CD14-positive monocyte (primary cell): ENCODE results near the gene KRT7. TPM values are rescaled to one million over a fixed set of nuclear protein-coding genes. Genes with fewer than 3 reads are reported as not detected.
A peak's percentile ranks its signal among the peaks of the same experiment; 100 is the strongest.

Source experiments
- DNase-seq, 3 donors: peaks; one replicate each; pipeline ENCODE4 v3.0.0-alpha.2; 2011 to 2022
- H2AFZ ChIP-seq: 2 replicates; pipeline ENCODE4 v1.6.0; 2012; ENCODE audit warnings: mild to moderate bottlenecking, low read depth, low read length, inconsistent platforms; ENCODE audit not compliant: insufficient read depth, poor library complexity, severe bottlenecking
- H3K27ac ChIP-seq, 2 donors: 1 replicate in 1 of 2; 2 replicates in 1 of 2; pipeline ENCODE4 v1.5.1; 2012 to 2013; ENCODE audit warnings: low read length in 2 of 2, control low read depth in 1 of 2, inconsistent platforms in 1 of 2, low read depth in 1 of 2, mild to moderate bottlenecking in 1 of 2
- H3K27me3 ChIP-seq, 2 donors: one replicate each; pipeline versions ENCODE4 v1.6.0 to v1.6.1; 2011 to 2013; ENCODE audit warnings: low read length in 2 of 2; ENCODE audit not compliant: control insufficient read depth in 2 of 2, insufficient read depth in 2 of 2
- H3K36me3 ChIP-seq, 2 donors: replicated peaks in 1 of 2; 1 replicate in 1 of 2; 2 replicates in 1 of 2; pipeline versions ENCODE4 v1.5.1 to v1.6.1; 2012 to 2013; ENCODE audit warnings: low read length in 2 of 2, control low read depth in 1 of 2, inconsistent platforms in 1 of 2, mild to moderate bottlenecking in 1 of 2; ENCODE audit not compliant: insufficient read depth in 2 of 2, control insufficient read depth in 1 of 2
- H3K4me1 ChIP-seq, 2 donors: 1 replicate in 1 of 2; 2 replicates in 1 of 2; pipeline versions ENCODE4 v1.5.1 to v1.6.1; 2012 to 2013; ENCODE audit warnings: low read length in 2 of 2, control low read depth in 1 of 2, inconsistent platforms in 1 of 2, mild to moderate bottlenecking in 1 of 2, moderate library complexity in 1 of 2; ENCODE audit not compliant: insufficient read depth in 2 of 2, control insufficient read depth in 1 of 2
- H3K4me2 ChIP-seq: replicated peaks from 2 replicates; pipeline ENCODE3; 2012; ENCODE audit warnings: low read length, moderate library complexity, mild to moderate bottlenecking; ENCODE audit not compliant: poor library complexity, severe bottlenecking; ENCODE audit errors: extremely low read depth
- H3K4me3 ChIP-seq, 3 experiments: fragments of 200-600 bp in 1 of 3; sonication (generic) in 1 of 3; replicated peaks in 1 of 3; 1 replicate in 2 of 3; 2 replicates in 1 of 3; pipeline ENCODE4 v1.5.1; 2011 to 2013; ENCODE audit warnings: low read length in 3 of 3, mild to moderate bottlenecking in 3 of 3, control low read depth in 2 of 3, low read depth in 2 of 3, inconsistent platforms in 1 of 3, moderate library complexity in 1 of 3
- H3K79me2 ChIP-seq: 2 replicates; pipeline ENCODE4 v1.6.0; 2012; ENCODE audit warnings: mild to moderate bottlenecking, control low read depth, inconsistent platforms, low read length, moderate library complexity; ENCODE audit not compliant: insufficient read depth
- H3K9ac ChIP-seq: 2 replicates; pipeline ENCODE4 v1.6.0; 2017; ENCODE audit warnings: low read length, mild to moderate bottlenecking; ENCODE audit not compliant: insufficient read depth, poor library complexity, severe bottlenecking
- H3K9me3 ChIP-seq, 2 donors: replicated peaks in 1 of 2; 1 replicate in 1 of 2; 2 replicates in 1 of 2; pipeline versions ENCODE4 v1.5.1 to v1.6.1; 2012 to 2013; ENCODE audit warnings: low read length in 2 of 2, control low read depth in 1 of 2; ENCODE audit not compliant: control insufficient read depth in 1 of 2, insufficient read depth in 1 of 2
- H4K20me1 ChIP-seq: 2 replicates; pipeline ENCODE4 v1.6.0; 2012; ENCODE audit warnings: mild to moderate bottlenecking, low read length, control low read depth, moderate library complexity; ENCODE audit not compliant: insufficient read depth
- H3K27ac Mint-ChIP-seq, 7 donors: one replicate each; pipeline ENCODE4 v1.8.0; 2020; ENCODE audit warnings: mild to moderate bottlenecking in 7 of 7, mixed read lengths in 7 of 7, moderate library complexity in 6 of 7, inconsistent platforms in 2 of 7
- H3K27me3 Mint-ChIP-seq, 3 donors: one replicate each; pipeline ENCODE4 v1.8.0; 2021 to 2022; ENCODE audit warnings: low read depth in 3 of 3, mild to moderate bottlenecking in 3 of 3, mixed read lengths in 3 of 3, moderate library complexity in 3 of 3, inconsistent platforms in 1 of 3
- H3K36me3 Mint-ChIP-seq, 2 donors: one replicate each; pipeline ENCODE4 v1.8.0; 2020; ENCODE audit warnings: mixed read lengths in 2 of 2, inconsistent platforms in 1 of 2, mild to moderate bottlenecking in 1 of 2
- H3K4me1 Mint-ChIP-seq: one replicate; pipeline ENCODE4 v1.8.0; 2020; ENCODE audit warnings: mild to moderate bottlenecking, mixed read lengths
- H3K4me3 Mint-ChIP-seq, 2 donors: one replicate each; pipeline ENCODE4 v1.8.0; 2020; ENCODE audit warnings: mild to moderate bottlenecking in 2 of 2, mixed read lengths in 2 of 2, moderate library complexity in 1 of 2
- H3K9me3 Mint-ChIP-seq, 7 donors: one replicate each; pipeline ENCODE4 v1.8.0; 2020 to 2022; ENCODE audit warnings: mixed read lengths in 7 of 7, mild to moderate bottlenecking in 6 of 7, moderate library complexity in 6 of 7, inconsistent platforms in 2 of 7
- CTCF ChIP-seq: fragments of 200-600 bp; IDR thresholded peaks from one replicate; pipeline ENCODE4 v1.8.0; 2022; ENCODE audit warnings: antibody characterized with exemption, mild to moderate bottlenecking
- WGBS: methylation state at CpG from one replicate; pipeline ENCODE4 v1.1.5; 2013; ENCODE audit warnings: missing lambda C conversion rate; ENCODE audit not compliant: insufficient coverage; 5-methylcytosine and 5-hydroxymethylcytosine counted together
- intact Hi-C, 2 donors: fragments of 100-400 bp; cut with micrococcal nuclease; formaldehyde crosslinking; loops; one replicate each; pipeline versions ENCODE4 v1.15.0 to v1.15.1; 2023
- polyA plus RNA-seq, 3 donors: library from polyadenylated mRNA; depleted of rRNA in 1 of 3; unstranded in 2 of 3; stranded (reverse) in 1 of 3; fragments of 300-500 nt in 2 of 3; fragments of >200 nt in 1 of 3; fragmentation: Illumina TruSeq in 2 of 3; gene quantifications; 1 replicate in 2 of 3; 2 replicates in 1 of 3; pipeline ENCODE4 v1.2.3, GENCODE V29; 2012 to 2021

The KRT7 gene
- polyA plus RNA-seq, 3 donors, result 1.3 to 2.7 TPM; not detected in 1

- 95% methylated on average over 11 of the region's 13 CpGs for WGBS
- Histone ChIP-seq H3K27ac (peak overlapping the region; percentile 98 to 100), H2AFZ (no peak overlapping the region), H3K36me3 (no peaks in the 10 kb centered on the region), H3K79me2 (no peaks in the 10 kb centered on the region), H3K4me2 (no peak overlapping the region), H3K4me3 (peak overlapping the region in 1 of 3 experiments; percentile 10), H3K4me1 (peaks cover 99 to 100% of the 10 kb centered on the region in 2 donors), H3K9me3 (no peaks in the 10 kb centered on the region), H3K27me3 (no peaks in the 10 kb centered on the region), H3K9ac (peak overlapping the region; percentile 12), H4K20me1 (no peaks in the 10 kb centered on the region)
- DNase-seq, result no peak
- intact Hi-C loops, result no loop called here
- H3K27me3 Mint-ChIP-seq, result no peaks in the 10 kb centered on the region
- H3K4me3 Mint-ChIP-seq, result no peak overlapping the region
- H3K9me3 Mint-ChIP-seq, result peaks cover 0 to 2% (median 0%) of the 10 kb centered on the region in 7 donors
- H3K36me3 Mint-ChIP-seq, result peaks cover 2 to 3% of the 10 kb centered on the region in 2 donors
- peak overlapping the region; percentile 97 to 100 (median 99) for H3K27ac Mint-ChIP-seq
- peaks cover 99% of the 10 kb centered on the region for H3K4me1 Mint-ChIP-seq
- no peak for TF ChIP-seq CTCF
These were observed 32.8 kb upstream of the KRT7 start for GRCh38 chr12:52200086-52200780.

- no peak overlapping the region for H3K4me2 ChIP-seq
- 75% methylated on average over 11 of the region's 15 CpGs for WGBS
- no peaks in the 10 kb centered on the region for H3K79me2 ChIP-seq
- no peaks in the 10 kb centered on the region for H3K9me3 ChIP-seq
- H3K27me3 ChIP-seq, result no peaks in the 10 kb centered on the region
- peak overlapping the region; percentile 98 to 100 for H3K27ac ChIP-seq
- peaks cover 0 to 2% (median 0%) of the 10 kb centered on the region in 7 donors for H3K9me3 Mint-ChIP-seq
- no peak overlapping the region for H3K4me3 ChIP-seq
- peaks cover 99% of the 10 kb centered on the region for H3K4me1 Mint-ChIP-seq
- H4K20me1 ChIP-seq, result no peaks in the 10 kb centered on the region
- TF ChIP-seq CTCF, result no peak
- H3K4me3 Mint-ChIP-seq, result no peak overlapping the region
- H3K27ac Mint-ChIP-seq, result peak overlapping the region; percentile 62 to 100 (median 99)
- peaks cover 98 to 99% of the 10 kb centered on the region in 2 donors for H3K4me1 ChIP-seq
- peaks cover 3% of the 10 kb centered on the region in 2 donors for H3K36me3 Mint-ChIP-seq
- H3K27me3 Mint-ChIP-seq, result no peaks in the 10 kb centered on the region
- H2AFZ ChIP-seq, result no peak overlapping the region
- no peaks in the 10 kb centered on the region for H3K36me3 ChIP-seq
- intact Hi-C loops, result no loop called here
- no peak for DNase-seq
- peak overlapping the region; percentile 12 for H3K9ac ChIP-seq
These were observed 32.1 kb upstream of the KRT7 start for GRCh38 chr12:52200781-52201450.
